Measurements from ENCODE around the gene COG8. TPM values are rescaled to one million over a fixed set of nuclear protein-coding genes. Genes with fewer than 3 reads are reported as not detected.

Gene COG8
- total and polyA plus RNA-seq, 2 experiments from 2014 or later: 21.4 to 79.9 TPM

DNA sequence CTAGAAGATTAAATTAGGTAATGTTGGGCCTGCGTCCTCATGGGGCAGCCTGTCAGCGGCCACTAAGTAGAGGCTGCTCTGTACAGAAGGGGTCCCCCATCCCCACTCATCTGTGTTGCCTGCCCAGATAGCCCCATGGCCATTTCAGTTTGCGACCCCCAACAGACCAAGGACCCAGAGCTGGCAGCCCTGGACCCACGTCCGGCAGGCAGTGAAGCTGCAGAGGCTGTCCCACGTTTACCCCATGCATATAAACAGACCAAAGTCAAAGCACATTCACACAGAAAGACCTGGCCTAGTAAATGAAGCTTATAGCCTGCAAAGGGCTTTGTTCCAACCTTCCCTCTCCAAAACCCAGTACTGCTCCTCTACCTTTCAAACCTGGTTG is 13.6 kb downstream of the COG8 start:
- H3K9me3 Mint-ChIP-seq: 0 out of 3 replicates have a peak, but pooled peaks cover 4% of the 10 kb centered on the region
- no peak overlapping the region; the same call in 1 of the 2 replicates for H3K27ac Mint-ChIP-seq
- Histone ChIP-seq H3K27me3 (ENCODE audit: insufficient read depth) (no peaks in the 10 kb centered on the region), H3K27ac (ENCODE audit: low read depth) (no peak overlapping the region), H3K4me3 (no peak overlapping the region), H3K9me2 (ENCODE audit: insufficient read depth) (no peaks in the 10 kb centered on the region), H2AFZ (no peak overlapping the region), H3K4me2 (no peak overlapping the region), H3K79me2 (replicated peaks; ENCODE audit: insufficient read depth) (peaks cover 55% of the 10 kb centered on the region), H3K36me3 (ENCODE audit: insufficient read depth) (peaks cover 15% of the 10 kb centered on the region), H4K20me1 (replicated peaks; ENCODE audit: insufficient read depth) (peaks cover 53% of the 10 kb centered on the region), H3K4me1 (ENCODE audit: insufficient read depth) (peaks cover 21% of the 10 kb centered on the region), H3F3A (replicated peaks; ENCODE audit: low read depth) (peaks cover 27% of the 10 kb centered on the region)
- peaks cover 26% of the 10 kb centered on the region for H3K27me3 Mint-ChIP-seq (ENCODE audit: insufficient read depth, low read depth, poor library complexity)
- DNase-seq (ENCODE audit: low spot score) (no peak), ATAC-seq (no peak)
- peak overlapping the region; percentile 33; the same call in 1 of the 3 replicates for H3K4me3 Mint-ChIP-seq
- peaks cover 18% of the 10 kb centered on the region for H3K4me1 Mint-ChIP-seq
- H3K36me3 Mint-ChIP-seq (ENCODE audit: low read depth): peaks cover 86% of the 10 kb centered on the region
- TF ChIP-seq NANOG (IDR thresholded peaks at IDR 0.05; ENCODE audit: borderline replicate concordance) (no peak), POLR2AphosphoS5 (IDR thresholded peaks at IDR 0.05; ENCODE audit: low read depth) (no peak), EZH2phosphoT487 (IDR thresholded peaks at IDR 0.05; ENCODE audit: unreplicated experiment) (no peak), CREB1 (CRISPR knock-in tag; IDR thresholded peaks at IDR 0.05; ENCODE audit: low read depth) (no peak), EZH2 (IDR thresholded peaks at IDR 0.05; ENCODE audit: low read depth, unreplicated experiment) (no peak), STAT1 (IDR thresholded peaks at IDR 0.05; ENCODE audit: unreplicated experiment) (no peak), ZNF114 (CRISPR knock-in tag; IDR thresholded peaks at IDR 0.05) (no peak), ZNF331 (CRISPR knock-in tag; IDR thresholded peaks at IDR 0.05; ENCODE audit: low read depth) (no peak), JUNB (IDR thresholded peaks at IDR 0.05; ENCODE audit: unreplicated experiment) (no peak)
- TF ChIP-seq, protein P1, sequence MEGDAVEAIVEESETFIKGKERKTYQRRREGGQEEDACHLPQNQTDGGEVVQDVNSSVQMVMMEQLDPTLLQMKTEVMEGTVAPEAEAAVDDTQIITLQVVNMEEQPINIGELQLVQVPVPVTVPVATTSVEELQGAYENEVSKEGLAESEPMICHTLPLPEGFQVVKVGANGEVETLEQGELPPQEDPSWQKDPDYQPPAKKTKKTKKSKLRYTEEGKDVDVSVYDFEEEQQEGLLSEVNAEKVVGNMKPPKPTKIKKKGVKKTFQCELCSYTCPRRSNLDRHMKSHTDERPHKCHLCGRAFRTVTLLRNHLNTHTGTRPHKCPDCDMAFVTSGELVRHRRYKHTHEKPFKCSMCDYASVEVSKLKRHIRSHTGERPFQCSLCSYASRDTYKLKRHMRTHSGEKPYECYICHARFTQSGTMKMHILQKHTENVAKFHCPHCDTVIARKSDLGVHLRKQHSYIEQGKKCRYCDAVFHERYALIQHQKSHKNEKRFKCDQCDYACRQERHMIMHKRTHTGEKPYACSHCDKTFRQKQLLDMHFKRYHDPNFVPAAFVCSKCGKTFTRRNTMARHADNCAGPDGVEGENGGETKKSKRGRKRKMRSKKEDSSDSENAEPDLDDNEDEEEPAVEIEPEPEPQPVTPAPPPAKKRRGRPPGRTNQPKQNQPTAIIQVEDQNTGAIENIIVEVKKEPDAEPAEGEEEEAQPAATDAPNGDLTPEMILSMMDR (conservative IDR thresholded peaks at IDR 0.05; ENCODE audit: low read depth in 2 of 2): no peak
- TF ChIP-seq, protein P2, sequence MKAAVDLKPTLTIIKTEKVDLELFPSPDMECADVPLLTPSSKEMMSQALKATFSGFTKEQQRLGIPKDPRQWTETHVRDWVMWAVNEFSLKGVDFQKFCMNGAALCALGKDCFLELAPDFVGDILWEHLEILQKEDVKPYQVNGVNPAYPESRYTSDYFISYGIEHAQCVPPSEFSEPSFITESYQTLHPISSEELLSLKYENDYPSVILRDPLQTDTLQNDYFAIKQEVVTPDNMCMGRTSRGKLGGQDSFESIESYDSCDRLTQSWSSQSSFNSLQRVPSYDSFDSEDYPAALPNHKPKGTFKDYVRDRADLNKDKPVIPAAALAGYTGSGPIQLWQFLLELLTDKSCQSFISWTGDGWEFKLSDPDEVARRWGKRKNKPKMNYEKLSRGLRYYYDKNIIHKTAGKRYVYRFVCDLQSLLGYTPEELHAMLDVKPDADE (IDR thresholded peaks at IDR 0.05): no peak
- TF ChIP-seq, protein P3, sequence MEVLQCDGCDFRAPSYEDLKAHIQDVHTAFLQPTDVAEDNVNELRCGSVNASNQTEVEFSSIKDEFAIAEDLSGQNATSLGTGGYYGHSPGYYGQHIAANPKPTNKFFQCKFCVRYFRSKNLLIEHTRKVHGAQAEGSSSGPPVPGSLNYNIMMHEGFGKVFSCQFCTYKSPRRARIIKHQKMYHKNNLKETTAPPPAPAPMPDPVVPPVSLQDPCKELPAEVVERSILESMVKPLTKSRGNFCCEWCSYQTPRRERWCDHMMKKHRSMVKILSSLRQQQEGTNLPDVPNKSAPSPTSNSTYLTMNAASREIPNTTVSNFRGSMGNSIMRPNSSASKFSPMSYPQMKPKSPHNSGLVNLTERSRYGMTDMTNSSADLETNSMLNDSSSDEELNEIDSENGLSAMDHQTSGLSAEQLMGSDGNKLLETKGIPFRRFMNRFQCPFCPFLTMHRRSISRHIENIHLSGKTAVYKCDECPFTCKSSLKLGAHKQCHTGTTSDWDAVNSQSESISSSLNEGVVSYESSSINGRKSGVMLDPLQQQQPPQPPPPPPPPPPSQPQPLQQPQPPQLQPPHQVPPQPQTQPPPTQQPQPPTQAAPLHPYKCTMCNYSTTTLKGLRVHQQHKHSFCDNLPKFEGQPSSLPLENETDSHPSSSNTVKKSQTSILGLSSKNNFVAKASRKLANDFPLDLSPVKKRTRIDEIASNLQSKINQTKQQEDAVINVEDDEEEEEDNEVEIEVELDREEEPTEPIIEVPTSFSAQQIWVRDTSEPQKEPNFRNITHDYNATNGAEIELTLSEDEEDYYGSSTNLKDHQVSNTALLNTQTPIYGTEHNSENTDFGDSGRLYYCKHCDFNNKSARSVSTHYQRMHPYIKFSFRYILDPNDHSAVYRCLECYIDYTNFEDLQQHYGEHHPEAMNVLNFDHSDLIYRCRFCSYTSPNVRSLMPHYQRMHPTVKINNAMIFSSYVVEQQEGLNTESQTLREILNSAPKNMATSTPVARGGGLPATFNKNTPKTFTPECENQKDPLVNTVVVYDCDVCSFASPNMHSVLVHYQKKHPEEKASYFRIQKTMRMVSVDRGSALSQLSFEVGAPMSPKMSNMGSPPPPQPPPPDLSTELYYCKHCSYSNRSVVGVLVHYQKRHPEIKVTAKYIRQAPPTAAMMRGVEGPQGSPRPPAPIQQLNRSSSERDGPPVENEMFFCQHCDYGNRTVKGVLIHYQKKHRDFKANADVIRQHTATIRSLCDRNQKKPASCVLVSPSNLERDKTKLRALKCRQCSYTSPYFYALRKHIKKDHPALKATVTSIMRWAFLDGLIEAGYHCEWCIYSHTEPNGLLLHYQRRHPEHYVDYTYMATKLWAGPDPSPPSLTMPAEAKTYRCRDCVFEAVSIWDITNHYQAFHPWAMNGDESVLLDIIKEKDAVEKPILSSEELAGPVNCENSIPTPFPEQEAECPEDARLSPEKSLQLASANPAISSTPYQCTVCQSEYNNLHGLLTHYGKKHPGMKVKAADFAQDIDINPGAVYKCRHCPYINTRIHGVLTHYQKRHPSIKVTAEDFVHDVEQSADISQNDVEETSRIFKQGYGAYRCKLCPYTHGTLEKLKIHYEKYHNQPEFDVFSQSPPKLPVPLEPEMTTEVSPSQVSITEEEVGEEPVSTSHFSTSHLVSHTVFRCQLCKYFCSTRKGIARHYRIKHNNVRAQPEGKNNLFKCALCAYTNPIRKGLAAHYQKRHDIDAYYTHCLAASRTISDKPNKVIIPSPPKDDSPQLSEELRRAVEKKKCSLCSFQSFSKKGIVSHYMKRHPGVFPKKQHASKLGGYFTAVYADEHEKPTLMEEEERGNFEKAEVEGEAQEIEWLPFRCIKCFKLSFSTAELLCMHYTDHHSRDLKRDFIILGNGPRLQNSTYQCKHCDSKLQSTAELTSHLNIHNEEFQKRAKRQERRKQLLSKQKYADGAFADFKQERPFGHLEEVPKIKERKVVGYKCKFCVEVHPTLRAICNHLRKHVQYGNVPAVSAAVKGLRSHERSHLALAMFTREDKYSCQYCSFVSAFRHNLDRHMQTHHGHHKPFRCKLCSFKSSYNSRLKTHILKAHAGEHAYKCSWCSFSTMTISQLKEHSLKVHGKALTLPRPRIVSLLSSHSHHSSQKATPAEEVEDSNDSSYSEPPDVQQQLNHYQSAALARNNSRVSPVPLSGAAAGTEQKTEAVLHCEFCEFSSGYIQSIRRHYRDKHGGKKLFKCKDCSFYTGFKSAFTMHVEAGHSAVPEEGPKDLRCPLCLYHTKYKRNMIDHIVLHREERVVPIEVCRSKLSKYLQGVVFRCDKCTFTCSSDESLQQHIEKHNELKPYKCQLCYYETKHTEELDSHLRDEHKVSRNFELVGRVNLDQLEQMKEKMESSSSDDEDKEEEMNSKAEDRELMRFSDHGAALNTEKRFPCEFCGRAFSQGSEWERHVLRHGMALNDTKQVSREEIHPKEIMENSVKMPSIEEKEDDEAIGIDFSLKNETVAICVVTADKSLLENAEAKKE (CRISPR knock-in tag; IDR thresholded peaks at IDR 0.05): no peak
- TF ChIP-seq, protein P4, sequence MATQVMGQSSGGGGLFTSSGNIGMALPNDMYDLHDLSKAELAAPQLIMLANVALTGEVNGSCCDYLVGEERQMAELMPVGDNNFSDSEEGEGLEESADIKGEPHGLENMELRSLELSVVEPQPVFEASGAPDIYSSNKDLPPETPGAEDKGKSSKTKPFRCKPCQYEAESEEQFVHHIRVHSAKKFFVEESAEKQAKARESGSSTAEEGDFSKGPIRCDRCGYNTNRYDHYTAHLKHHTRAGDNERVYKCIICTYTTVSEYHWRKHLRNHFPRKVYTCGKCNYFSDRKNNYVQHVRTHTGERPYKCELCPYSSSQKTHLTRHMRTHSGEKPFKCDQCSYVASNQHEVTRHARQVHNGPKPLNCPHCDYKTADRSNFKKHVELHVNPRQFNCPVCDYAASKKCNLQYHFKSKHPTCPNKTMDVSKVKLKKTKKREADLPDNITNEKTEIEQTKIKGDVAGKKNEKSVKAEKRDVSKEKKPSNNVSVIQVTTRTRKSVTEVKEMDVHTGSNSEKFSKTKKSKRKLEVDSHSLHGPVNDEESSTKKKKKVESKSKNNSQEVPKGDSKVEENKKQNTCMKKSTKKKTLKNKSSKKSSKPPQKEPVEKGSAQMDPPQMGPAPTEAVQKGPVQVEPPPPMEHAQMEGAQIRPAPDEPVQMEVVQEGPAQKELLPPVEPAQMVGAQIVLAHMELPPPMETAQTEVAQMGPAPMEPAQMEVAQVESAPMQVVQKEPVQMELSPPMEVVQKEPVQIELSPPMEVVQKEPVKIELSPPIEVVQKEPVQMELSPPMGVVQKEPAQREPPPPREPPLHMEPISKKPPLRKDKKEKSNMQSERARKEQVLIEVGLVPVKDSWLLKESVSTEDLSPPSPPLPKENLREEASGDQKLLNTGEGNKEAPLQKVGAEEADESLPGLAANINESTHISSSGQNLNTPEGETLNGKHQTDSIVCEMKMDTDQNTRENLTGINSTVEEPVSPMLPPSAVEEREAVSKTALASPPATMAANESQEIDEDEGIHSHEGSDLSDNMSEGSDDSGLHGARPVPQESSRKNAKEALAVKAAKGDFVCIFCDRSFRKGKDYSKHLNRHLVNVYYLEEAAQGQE (IDR thresholded peaks at IDR 0.05; ENCODE audit: unreplicated experiment): no peak

All from GM23338 (cell line).